22Rv1 (cell line): Measurements from ENCODE around the gene LNP1.

ENCODE experiments used
- ZFX ChIP-seq: fragments of 450-650 bp; IDR thresholded peaks from 2 replicates; pipeline ENCODE4 v1.6.1; 2017; ENCODE audit warnings: antibody characterized with exemption, borderline replicate concordance
- TF ChIP-seq, protein P1 (sequence below): fragments of 450-650 bp; IDR thresholded peaks from 2 replicates; pipeline ENCODE4 v1.5.1; 2017; ENCODE audit warnings: mild to moderate bottlenecking

GRCh38 chr3:100412912-100413590 lies 11.7 kb downstream of the LNP1 start:
- TF ChIP-seq, protein P1, sequence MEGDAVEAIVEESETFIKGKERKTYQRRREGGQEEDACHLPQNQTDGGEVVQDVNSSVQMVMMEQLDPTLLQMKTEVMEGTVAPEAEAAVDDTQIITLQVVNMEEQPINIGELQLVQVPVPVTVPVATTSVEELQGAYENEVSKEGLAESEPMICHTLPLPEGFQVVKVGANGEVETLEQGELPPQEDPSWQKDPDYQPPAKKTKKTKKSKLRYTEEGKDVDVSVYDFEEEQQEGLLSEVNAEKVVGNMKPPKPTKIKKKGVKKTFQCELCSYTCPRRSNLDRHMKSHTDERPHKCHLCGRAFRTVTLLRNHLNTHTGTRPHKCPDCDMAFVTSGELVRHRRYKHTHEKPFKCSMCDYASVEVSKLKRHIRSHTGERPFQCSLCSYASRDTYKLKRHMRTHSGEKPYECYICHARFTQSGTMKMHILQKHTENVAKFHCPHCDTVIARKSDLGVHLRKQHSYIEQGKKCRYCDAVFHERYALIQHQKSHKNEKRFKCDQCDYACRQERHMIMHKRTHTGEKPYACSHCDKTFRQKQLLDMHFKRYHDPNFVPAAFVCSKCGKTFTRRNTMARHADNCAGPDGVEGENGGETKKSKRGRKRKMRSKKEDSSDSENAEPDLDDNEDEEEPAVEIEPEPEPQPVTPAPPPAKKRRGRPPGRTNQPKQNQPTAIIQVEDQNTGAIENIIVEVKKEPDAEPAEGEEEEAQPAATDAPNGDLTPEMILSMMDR: no peak
- TF ChIP-seq ZFX: no peak
